ENCODE results near the gene ATF7.

- no peak for TF ChIP-seq ZBTB10 (CRISPR knock-in tag; IDR thresholded peaks at IDR 0.05; ENCODE audit: borderline replicate concordance)
- no peak for TF ChIP-seq FOXC1 (CRISPR knock-in tag; IDR thresholded peaks at IDR 0.05; ENCODE audit: borderline replicate concordance)
- TF ChIP-seq ZKSCAN1 (IDR thresholded peaks at IDR 0.05; ENCODE audit: low read length) = no peak
- TF ChIP-seq FOXM1 (CRISPR knock-in tag; IDR thresholded peaks at IDR 0.05) = no peak
- no peak for TF ChIP-seq SNAPC5 (CRISPR knock-in tag; IDR thresholded peaks at IDR 0.05; ENCODE audit: borderline replicate concordance)
- TF ChIP-seq CTCF (CRISPR knock-in tag; IDR thresholded peaks at IDR 0.05) = no peak
- no peak for TF ChIP-seq TCF7L2 (IDR thresholded peaks at IDR 0.05; ENCODE audit: low read depth, low read length)
Observed at GRCh38 chr12:53479331-53479730, 146.9 kb downstream of the ATF7 start.

All from HepG2 (cell line).